ENCODE measurements around the gene MTRFR. TPM values are rescaled to one million over a fixed set of nuclear protein-coding genes. Genes with fewer than 3 reads are reported as not detected.

The MTRFR gene
- polyA plus RNA-seq, 1 donor (not counting 4 experiments of a cell fraction or from before 2014, with no cell fraction given): 8.5 TPM

DNA sequence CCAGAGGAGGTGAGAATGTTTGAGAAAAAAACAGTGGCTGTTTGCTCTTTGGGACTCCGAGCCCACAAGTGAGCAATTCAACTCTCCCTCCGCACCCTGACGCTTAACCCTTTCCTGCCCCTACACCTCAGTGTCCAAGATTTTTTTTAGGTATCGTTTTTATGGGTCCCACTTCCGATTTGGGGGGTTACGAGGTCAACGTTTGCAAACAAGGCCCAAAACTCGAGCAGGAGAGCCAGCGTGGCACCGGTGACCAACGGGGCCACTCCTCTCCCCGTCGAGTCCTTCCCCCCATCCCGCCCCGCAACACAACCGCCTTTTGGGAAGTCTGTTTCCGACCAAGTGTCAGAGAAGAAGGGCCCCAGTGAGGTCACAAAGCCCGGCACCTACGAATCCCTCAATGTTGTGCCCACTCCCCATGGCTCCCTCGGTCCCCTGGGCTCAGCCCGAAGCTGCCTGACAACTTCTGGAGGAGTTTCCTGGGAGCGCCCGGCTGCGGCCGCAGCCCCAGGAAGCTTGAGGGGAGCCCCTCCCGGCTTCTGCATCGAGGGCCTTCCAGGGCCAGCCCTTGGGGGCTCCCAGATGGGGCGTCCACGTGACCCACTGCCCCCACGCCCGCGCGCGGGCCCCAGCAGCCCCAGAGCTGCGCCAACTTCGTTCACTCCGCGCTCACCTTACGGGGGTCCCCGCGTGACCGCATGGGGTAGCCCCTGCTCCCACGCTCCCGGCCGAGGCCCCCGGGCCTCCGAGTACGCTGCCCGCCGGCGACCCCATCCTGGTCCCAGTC is 37.2 kb downstream of the MTRFR start:
- no peak for DNase-seq (ENCODE audit: low read depth, low spot score)
- Histone ChIP-seq H3K27ac (ENCODE audit: control insufficient read depth, insufficient read depth, low read length) (peak overlapping the region; percentile 29), H3K9ac (ENCODE audit: control insufficient read depth, extremely low read depth, insufficient read depth, low read length) (peak overlapping the region; percentile 71), H3K36me3 (ENCODE audit: control insufficient read depth in 2 of 2, extremely low read depth in 1 of 2, insufficient read depth in 2 of 2, low read length in 2 of 2) (peaks cover 16 to 17% of the 10 kb centered on the region in 2 experiments), H3K9me3 (ENCODE audit: control insufficient read depth, low read depth, low read length) (no peaks in the 10 kb centered on the region), H2AFZ (ENCODE audit: control insufficient read depth, low read length) (peak overlapping the region; percentile 27), H3K27me3 (ENCODE audit: control insufficient read depth, extremely low read depth, insufficient read depth, low read length) (no peaks in the 10 kb centered on the region), H3K9me1 (ENCODE audit: control insufficient read depth, extremely low read depth, insufficient read depth, low read length) (no peaks in the 10 kb centered on the region), H3K4me2 (ENCODE audit: control insufficient read depth, extremely low read depth, insufficient read depth, low read depth, low read length) (peak overlapping the region; percentile 94), H3K79me2 (ENCODE audit: control insufficient read depth, insufficient read depth, low read length) (peaks cover 49% of the 10 kb centered on the region), H3K4me1 (ENCODE audit: control insufficient read depth, extremely low read depth, insufficient read depth, low read length) (peaks cover 11% of the 10 kb centered on the region), H3K4me3 (ENCODE audit: control insufficient read depth in 2 of 3, extremely low read depth in 1 of 3, insufficient read depth in 2 of 3, low read depth in 1 of 3, low read length in 3 of 3) (peak overlapping the region; percentile 86 to 94 (median 89)), H4K20me1 (ENCODE audit: control insufficient read depth, extremely low read depth, insufficient read depth, low read length) (peaks cover 7% of the 10 kb centered on the region)
- TF ChIP-seq, protein P1, sequence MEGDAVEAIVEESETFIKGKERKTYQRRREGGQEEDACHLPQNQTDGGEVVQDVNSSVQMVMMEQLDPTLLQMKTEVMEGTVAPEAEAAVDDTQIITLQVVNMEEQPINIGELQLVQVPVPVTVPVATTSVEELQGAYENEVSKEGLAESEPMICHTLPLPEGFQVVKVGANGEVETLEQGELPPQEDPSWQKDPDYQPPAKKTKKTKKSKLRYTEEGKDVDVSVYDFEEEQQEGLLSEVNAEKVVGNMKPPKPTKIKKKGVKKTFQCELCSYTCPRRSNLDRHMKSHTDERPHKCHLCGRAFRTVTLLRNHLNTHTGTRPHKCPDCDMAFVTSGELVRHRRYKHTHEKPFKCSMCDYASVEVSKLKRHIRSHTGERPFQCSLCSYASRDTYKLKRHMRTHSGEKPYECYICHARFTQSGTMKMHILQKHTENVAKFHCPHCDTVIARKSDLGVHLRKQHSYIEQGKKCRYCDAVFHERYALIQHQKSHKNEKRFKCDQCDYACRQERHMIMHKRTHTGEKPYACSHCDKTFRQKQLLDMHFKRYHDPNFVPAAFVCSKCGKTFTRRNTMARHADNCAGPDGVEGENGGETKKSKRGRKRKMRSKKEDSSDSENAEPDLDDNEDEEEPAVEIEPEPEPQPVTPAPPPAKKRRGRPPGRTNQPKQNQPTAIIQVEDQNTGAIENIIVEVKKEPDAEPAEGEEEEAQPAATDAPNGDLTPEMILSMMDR (optimal IDR thresholded peaks at IDR 0.05 in 1 of 3, IDR thresholded peaks at IDR 0.05 in 1 of 3, conservative IDR thresholded peaks at IDR 0.05 in 1 of 3; ENCODE audit: extremely low read depth in 1 of 3, insufficient read depth in 2 of 3, low read length in 3 of 3): no peak
- TF ChIP-seq EZH2 (IDR thresholded peaks at IDR 0.05; ENCODE audit: low read length): no peak
- dilution Hi-C loops (cut with MboI; ENCODE audit: extremely low pct_ligation_motif_present, low sequenced_read_pairs): no loop called here
- FAIRE-seq: no peak

GRCh38 chr12:123271001-123271668 is 37.9 kb downstream of the MTRFR start:
- Histone ChIP-seq H3K36me3 (ENCODE audit: control insufficient read depth in 2 of 2, extremely low read depth in 1 of 2, insufficient read depth in 2 of 2, low read length in 2 of 2) (peaks cover 13 to 16% of the 10 kb centered on the region in 2 experiments), H3K4me3 (ENCODE audit: control insufficient read depth in 2 of 3, extremely low read depth in 1 of 3, insufficient read depth in 2 of 3, low read depth in 1 of 3, low read length in 3 of 3) (peak overlapping the region; percentile 86 to 94 (median 89)), H3K9me1 (ENCODE audit: control insufficient read depth, extremely low read depth, insufficient read depth, low read length) (no peaks in the 10 kb centered on the region), H3K4me1 (ENCODE audit: control insufficient read depth, extremely low read depth, insufficient read depth, low read length) (peaks cover 11% of the 10 kb centered on the region), H2AFZ (ENCODE audit: control insufficient read depth, low read length) (no peak overlapping the region), H3K27ac (ENCODE audit: control insufficient read depth, insufficient read depth, low read length) (peak overlapping the region; percentile 26), H3K79me2 (ENCODE audit: control insufficient read depth, insufficient read depth, low read length) (peaks cover 45% of the 10 kb centered on the region), H3K9ac (ENCODE audit: control insufficient read depth, extremely low read depth, insufficient read depth, low read length) (peak overlapping the region; percentile 71), H3K9me3 (ENCODE audit: control insufficient read depth, low read depth, low read length) (no peaks in the 10 kb centered on the region), H3K27me3 (ENCODE audit: control insufficient read depth, extremely low read depth, insufficient read depth, low read length) (no peaks in the 10 kb centered on the region), H3K4me2 (ENCODE audit: control insufficient read depth, extremely low read depth, insufficient read depth, low read depth, low read length) (peak overlapping the region; percentile 94), H4K20me1 (ENCODE audit: control insufficient read depth, extremely low read depth, insufficient read depth, low read length) (peaks cover 7% of the 10 kb centered on the region)
- no peak for DNase-seq (ENCODE audit: low read depth, low spot score)
- dilution Hi-C loops (cut with MboI; ENCODE audit: extremely low pct_ligation_motif_present, low sequenced_read_pairs): no loop called here
- FAIRE-seq: no peak
- no peak for TF ChIP-seq EZH2 (IDR thresholded peaks at IDR 0.05; ENCODE audit: low read length)
- TF ChIP-seq, protein P1 (optimal IDR thresholded peaks at IDR 0.05 in 1 of 3, IDR thresholded peaks at IDR 0.05 in 1 of 3, conservative IDR thresholded peaks at IDR 0.05 in 1 of 3; ENCODE audit: extremely low read depth in 1 of 3, insufficient read depth in 2 of 3, low read length in 3 of 3): peak in 2 of 3 experiments; percentile 43 to 50

Measured in keratinocyte (primary cell).